ENCODE data around the gene DROSHA.

The DROSHA gene

GRCh38 chr5:31516802-31517201 is 15.1 kb downstream of the DROSHA start:
- DNase-seq = no peak

GRCh38 chr5:31511305-31511704 is 20.6 kb downstream of the DROSHA start:
- no peak for DNase-seq

- DNase-seq = no peak
Measured at GRCh38 chr5:31504529-31504928, 27.4 kb downstream of the DROSHA start.

DNA sequence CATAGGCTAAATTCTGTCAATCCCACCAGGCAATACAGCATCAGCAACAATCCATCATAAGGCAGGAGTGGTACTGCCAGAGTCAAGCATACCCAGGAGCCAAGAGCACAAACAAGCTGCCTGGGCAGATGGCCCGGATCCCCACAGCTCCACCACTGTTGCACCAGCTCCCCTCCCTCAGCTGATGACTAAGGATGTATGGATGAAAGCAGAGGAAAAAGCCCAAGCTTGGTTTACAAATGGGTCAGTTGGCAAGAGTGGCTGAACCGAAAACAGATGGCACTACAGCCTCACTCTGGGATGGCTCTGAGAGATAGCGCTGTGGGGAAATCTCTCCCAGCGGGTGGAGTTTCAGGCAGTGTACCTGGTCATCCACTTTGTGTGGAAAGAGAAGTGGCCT is 29.4 kb downstream of the DROSHA start:
- no peak for DNase-seq

- DNase-seq = no peak
Measured at GRCh38 chr5:31500256-31500655, 31.6 kb downstream of the DROSHA start.

DNA sequence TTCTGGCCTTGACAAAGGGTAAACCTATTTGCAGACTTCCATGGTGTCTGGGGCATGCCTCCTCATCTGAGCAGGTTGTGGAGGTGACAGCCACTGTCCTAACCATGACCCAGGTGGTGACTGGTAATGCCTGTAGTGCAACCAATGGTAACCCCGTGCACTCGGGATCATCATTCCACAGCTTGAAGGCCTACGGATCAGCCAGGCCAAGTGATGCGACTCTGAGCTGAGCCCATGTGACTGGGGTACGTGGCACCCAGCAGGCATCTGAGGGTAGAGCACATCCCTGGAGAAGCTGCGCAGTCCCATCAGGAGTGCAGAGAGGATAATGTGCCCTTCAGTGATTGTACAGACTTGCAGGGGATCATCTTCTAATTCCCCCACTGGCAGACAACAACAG is 35.0 kb downstream of the DROSHA start:
- no peak for DNase-seq

GRCh38 chr5:31496301-31496700 is 35.6 kb downstream of the DROSHA start:
- no peak for DNase-seq

DNA sequence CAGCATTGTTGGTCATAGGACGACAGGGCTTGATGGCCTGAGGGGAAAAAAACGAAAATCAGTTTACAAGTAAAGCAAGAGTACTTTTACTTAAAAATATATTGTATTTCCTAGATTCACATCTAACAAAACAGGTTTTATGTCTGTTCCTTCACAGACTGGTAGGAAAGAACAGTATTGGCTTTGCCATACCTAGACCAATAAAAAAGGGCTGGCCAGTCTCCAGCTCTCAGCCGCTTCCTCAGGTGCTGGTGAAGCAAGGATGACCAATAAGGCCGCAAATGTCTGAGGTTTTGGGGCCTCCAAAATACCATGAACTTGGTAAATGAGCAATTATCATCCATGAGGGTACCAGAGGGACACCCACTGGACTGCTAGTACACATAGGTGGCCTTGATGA is 36.6 kb downstream of the DROSHA start:
- DNase-seq = no peak

DNA sequence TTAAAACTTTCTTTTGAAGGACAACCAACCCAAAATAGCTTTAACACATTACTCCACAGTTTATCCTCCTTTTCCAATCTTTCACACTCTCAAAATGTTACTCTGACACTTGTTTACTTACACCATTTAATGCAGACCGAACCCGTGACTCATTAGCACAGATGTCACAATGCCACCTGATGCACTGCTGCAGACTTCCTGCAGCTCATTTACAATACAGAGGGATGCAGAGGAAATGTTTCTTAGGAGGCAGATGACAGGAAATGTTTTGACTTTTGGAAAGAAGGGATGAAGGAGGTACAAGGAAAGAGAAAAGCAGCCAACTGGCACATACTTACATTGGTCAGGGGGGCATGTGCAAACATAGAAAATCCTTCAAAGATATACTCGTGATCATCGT is 39.0 kb downstream of the DROSHA start:
- DNase-seq = no peak

GRCh38 chr5:31487506-31487905 is 44.4 kb downstream of the DROSHA start:
- no peak for DNase-seq

DNA sequence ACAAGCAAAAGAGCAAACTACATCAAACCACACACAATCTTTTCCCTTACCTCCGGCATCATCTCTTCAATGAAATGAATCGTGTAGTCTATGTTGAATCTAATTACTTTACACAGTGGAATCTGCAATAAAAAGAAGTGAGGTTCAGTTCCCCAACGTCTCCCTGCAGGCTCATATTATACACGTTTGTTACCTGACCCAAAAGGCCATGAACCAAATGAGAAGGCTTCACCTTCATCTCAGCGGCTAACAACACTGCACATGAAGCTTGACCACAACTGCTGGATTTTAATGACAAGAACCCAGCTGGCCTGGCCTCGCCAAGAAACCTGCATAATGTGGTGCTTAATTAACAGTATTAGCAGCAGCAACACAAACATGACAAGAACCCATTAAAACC is 45.5 kb downstream of the DROSHA start:
- DNase-seq = no peak

- no peak for DNase-seq
Measured at GRCh38 chr5:31485376-31486207, 46.3 kb downstream of the DROSHA start.

DNA sequence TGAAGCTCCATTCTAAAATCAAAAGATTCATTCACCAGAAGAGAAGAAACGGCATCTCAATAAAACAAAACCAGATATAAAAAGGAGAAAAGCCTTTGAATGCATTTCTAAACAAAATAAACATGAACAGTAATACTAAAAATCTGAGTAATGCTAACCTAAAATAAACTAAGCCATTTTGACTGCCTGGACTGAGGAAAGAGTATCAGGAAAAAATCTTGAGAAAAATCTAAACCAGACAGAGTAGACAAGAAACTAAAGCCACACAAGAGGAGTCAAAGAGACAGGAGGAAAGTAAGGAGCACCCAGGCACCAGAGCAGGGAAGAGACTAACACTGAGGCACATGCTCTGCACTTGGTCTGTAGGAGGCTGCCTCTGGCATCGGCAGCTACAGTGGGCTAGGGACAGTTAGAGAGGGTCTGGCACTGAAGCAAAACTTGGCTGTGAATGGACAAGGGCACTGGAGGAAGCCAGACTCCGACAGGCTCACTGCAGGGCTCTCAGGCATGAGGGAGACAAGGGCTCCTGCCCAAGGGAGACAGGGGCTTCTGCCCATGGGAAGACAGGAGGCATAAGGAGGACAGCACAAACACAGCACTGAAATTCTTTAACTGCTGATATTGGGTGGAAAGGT is 50.2 kb downstream of the DROSHA start:
- no peak for DNase-seq

- no peak for DNase-seq
Measured at GRCh38 chr5:31479706-31480105, 52.2 kb downstream of the DROSHA start.

DNA sequence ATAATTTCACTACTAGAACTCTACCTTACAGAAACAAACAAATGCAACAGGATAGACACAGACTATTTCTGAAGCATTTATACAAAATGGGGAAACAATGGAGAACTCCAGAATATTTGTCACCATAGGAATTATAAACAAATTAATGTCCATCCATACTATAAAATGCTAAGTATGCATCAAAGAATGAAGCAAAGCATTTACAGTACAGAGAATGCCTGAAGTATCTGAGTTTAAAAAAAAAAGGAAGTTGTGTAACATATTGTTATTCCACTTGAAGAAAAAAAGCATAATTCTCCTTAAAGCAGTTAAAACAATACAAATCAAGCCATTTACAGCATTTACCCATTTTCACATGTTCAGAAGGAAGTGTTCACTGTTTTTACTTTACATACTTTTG is 53.0 kb downstream of the DROSHA start:
- DNase-seq = no peak

GRCh38 chr5:31477971-31478370 is 53.9 kb downstream of the DROSHA start:
- no peak for DNase-seq

GRCh38 chr5:31477516-31477915 is 54.4 kb downstream of the DROSHA start:
- DNase-seq = no peak

GRCh38 chr5:31476738-31477141 is 55.2 kb downstream of the DROSHA start:
- DNase-seq = no peak

DNA sequence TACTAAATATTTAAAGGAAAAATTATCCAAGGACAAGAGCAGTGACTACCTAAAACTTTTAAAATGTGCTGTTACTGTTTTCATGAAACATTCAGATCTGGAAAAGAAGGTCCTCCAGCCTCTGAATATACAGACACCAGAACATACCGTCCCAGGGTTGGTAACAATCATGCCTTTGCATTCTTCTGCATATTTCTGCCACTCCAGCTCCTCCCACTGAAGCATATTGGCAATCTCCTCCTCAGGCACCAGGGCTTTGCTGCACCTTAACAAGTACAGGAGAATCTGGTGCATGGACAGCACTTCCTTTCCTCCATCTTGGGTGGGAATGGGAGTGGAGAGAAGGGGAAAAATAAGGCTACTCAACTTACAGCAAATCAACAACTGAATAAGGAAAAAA is 60.0 kb downstream of the DROSHA start:
- no peak for DNase-seq

GRCh38 chr5:31471040-31471439 is 60.9 kb downstream of the DROSHA start:
- DNase-seq = no peak

DNA sequence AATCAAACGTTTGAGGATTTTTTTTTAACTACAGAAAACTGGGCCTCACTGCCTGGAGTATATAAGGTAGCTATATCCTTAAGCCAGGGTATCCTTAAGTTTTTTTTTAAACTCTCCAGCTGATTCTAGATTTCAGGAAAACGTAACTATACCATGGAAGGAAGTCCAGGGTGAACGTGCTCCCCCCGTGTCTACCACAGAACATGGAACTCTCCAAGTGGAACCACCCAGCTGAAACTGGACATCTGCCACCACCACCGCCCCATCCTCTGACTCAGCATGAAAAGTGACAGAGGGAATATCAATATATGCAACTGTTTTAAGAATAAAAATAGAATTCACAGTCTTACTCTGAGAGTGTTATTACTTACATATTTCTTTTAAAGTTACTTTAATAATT is 61.3 kb downstream of the DROSHA start:
- no peak for DNase-seq

DNA sequence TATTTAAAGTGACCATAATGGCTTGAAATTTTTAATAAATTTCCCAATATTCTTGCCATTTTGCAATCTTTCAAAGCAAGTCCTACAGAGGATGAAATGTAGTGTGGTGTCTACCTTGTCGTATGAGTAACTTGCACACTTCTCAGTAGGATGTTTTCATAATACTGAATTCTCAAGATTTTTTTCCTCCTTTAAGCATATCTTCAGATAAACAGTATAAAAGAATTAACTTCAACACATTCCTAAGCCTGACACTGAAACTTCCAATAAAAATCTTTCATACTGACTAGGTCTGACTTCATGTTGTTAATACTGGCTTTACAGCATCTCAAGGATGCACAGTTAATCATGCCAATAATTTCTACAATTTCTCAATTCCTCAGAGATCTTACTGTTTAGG is 62.0 kb downstream of the DROSHA start:
- no peak for DNase-seq

DNA sequence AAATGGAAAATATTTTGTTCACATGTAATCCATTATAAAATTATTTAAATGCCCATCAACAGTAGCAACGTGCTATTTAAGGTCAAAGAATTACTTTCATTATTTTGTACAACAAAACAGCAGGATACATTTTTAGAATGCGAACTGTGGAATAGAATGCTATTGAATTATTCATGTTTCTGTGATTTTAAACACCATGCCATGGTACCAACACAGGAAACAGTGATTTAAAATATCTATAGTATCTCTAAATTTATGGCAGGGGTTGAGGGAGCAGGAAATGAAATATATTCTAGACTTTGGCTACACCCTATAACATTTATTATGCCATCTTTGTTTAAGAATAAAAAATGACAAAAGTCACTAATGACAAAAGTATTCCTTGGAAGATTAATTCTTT is 62.4 kb downstream of the DROSHA start:
- no peak for DNase-seq

DNA sequence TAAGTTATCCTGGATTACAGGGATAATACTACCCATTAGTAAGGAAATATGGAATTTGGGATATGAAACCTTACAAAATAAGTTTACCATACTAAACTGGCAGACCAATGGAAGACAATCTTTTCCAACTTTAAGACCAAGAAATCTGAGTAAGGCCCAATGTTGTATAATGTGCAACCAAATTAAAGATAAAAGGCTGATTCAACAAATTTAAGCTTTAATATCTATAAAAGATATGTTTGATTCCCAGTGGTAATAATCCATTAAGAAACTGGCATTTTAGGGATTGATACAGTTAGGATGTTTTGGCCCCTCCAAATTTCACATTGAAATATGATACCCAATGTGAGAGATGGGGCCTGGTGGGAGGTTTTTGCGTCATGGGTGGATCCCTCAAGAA is 66.6 kb downstream of the DROSHA start:
- no peak for DNase-seq

- DNase-seq = no peak
Measured at GRCh38 chr5:31464081-31464480, 67.8 kb downstream of the DROSHA start.
